IPS DF 4.7 (cell line): ENCODE results near the gene PRTFDC1.
"Not testable (repeated sequence)": the region's sequence is repeated elsewhere in the genome, so short reads cannot be mapped to it uniquely, and the experiment has no call there.

Experiments used
- DNase-seq: peaks from one replicate; pipeline ENCODE4 v3.0.0-alpha.2; 2013; ENCODE audit warnings: low spot score; ENCODE audit errors: extremely low read depth

PRTFDC1 gene, protein sequence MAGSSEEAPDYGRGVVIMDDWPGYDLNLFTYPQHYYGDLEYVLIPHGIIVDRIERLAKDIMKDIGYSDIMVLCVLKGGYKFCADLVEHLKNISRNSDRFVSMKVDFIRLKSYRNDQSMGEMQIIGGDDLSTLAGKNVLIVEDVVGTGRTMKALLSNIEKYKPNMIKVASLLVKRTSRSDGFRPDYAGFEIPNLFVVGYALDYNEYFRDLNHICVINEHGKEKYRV

DNA sequence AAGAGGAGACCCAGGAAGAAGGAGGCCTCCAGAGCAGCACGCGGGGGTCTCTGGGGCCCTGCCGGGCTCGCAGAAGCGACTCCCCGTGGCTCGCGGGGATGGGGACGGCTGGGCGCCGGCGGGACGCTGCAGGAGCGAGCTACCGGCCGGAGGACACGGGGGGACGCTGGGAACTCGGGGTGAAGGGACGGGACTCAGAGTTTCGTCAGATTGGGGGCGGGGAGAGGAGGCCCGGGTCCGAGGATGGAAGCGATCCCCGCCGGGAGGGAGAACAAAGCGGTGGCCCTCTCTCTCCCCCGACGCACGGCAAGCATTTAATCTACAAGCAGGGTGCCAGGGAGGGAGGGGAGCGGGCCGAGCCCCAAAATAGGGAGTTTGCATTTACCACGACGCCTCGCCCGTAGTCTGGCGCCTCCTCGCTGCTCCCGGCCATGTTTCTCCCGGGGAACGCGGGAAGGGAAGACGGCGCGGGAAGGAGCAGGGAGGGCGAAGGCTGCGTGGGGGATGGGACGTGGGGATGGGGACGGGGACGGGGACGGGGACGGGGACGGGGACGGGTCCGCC lies at the start of gene PRTFDC1:
TSS of gene PRTFDC1 (minus strand) at position 464 of the 564 bp plus-strand sequence. CDS start at position 433, 31 bp downstream.
- no peak for DNase-seq

DNA sequence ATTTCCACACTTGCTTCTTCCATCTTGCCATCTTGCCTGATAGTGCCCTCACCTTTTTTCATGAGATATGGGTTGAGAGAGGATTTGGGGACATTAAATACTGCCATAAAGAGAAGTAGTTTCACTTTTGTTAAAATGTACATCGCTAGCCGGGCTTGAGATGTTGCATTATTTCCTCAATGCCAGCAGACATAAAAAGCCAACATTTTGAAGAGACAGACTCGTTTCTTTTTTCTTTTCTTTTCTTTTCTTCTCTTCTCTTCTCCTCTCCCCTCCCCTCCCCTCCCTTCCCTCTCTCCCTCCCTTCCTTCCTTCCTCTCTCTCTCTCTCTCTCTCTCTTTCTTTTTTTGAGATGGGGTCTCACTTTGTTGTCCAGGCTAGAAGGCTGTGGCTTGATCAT lies 45.6 kb upstream of the PRTFDC1 start:
- no peak for DNase-seq

DNA sequence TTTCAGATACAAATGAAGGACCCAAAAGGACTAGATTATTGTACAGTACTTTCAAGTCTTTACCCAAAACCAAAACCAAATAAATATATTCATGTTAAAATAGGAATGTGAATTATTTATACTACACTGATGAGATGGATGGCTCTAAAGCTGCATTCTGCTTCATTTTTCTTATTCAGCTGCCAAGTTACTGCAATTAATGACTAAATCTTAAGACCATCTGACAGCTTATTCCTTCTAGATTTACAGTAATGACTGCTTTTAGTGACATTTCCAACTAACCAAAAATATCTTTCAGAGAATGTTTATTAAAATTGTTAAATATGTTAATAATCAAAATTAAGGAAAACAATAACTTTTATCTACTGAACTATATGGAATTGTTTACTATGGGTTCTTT lies 42.7 kb upstream of the PRTFDC1 start:
- no peak for DNase-seq

DNA sequence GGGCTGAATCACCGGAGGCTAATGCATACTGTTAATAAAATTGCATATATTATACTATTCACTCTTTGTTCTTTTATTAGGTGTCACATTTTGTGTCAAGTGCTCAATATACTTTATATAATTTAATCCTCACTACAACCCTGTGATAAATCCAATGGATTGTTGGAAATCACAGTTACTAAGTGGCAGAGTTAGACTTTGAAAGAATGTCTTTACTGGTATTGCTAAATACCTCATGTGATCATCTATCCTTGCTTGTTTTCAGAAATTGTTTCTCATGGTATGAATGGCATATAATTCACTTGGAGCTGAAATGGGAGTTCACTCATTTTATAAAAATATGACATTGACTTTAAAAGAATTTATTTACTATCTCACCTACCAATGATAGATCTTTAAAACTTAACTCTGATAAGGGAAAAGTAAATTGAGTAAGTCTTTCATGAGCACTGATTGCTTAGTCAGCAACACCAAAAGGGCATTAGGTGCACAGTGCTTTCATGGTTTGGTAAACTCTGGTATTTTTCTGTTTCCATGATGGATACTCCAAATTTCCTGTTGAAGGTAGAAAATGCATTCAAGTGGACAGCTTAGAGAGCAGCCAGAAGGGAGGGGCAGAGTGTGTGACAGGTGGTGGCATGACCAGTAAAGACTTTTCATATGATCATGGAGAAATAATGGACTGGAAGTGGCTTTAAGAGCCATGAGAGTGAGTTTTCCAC lies 41.0 kb upstream of the PRTFDC1 start:
- no peak for DNase-seq

DNA sequence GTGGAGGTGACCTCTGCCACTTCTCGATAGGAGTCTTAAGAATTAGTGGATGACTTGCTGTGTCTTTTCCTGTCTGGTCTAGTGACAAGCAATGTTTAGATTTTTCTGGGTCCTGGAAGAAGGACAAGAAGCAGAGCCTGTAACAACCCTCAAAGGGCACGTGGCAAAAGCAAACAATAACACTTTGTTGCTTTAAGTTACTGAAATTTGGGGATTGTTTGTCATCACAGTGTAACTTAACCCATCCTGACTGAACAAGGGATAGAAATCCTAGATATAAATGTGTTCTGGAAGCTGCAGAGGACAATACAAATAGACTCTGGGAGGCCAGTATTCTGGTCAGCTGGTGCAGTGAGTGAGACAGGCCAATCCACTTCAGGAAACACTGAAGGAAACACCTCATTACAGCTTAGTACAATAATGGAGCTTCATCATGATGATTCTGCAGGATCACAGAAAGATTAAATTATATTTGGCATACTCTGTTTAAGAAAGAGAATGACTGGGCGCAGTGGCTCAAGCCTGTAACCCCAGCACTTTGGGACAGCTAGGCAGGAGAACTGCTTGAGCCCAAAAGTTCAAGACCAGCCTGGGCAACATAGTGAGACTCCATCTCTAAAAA lies 40.2 kb upstream of the PRTFDC1 start:
- no peak for DNase-seq

DNA sequence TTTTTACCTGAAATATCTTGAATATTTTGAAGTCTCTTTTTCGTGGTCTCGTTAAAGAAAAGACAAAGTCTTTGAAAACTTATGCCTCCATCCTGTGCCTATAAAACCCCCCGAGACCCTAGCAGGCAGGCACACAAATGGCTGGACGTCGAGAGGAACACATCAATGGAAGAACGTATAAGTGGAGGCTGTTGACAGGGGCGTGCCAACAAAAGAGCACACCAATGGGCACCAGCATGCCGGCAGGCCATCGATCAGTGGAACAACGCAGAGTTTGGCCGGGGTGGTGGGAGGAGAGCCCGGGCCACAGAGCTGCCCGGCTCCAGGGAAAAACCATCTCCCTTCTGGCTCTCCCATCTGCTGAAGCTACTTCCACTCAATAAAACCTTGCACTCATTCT lies 38.9 kb upstream of the PRTFDC1 start:
- no peak for DNase-seq

DNA sequence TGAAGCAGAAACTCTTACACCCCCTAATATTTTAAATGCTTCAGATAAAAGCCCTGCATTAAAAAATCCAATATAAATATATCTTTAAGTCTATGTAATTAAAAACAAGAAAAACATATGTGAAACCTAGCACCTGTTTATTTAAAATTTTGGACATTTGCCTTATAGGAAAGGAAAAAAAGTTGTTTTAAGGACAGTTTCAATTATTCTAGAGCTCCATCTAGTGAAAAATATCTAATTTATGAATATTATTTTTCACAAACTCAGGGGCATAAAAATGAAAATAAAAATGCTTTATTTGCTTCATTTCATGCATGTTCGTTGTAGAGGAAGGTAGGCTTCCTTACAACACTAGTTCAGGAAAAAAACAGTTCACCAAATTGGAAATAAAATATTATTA lies 37.5 kb upstream of the PRTFDC1 start:
- DNase-seq: no peak

DNA sequence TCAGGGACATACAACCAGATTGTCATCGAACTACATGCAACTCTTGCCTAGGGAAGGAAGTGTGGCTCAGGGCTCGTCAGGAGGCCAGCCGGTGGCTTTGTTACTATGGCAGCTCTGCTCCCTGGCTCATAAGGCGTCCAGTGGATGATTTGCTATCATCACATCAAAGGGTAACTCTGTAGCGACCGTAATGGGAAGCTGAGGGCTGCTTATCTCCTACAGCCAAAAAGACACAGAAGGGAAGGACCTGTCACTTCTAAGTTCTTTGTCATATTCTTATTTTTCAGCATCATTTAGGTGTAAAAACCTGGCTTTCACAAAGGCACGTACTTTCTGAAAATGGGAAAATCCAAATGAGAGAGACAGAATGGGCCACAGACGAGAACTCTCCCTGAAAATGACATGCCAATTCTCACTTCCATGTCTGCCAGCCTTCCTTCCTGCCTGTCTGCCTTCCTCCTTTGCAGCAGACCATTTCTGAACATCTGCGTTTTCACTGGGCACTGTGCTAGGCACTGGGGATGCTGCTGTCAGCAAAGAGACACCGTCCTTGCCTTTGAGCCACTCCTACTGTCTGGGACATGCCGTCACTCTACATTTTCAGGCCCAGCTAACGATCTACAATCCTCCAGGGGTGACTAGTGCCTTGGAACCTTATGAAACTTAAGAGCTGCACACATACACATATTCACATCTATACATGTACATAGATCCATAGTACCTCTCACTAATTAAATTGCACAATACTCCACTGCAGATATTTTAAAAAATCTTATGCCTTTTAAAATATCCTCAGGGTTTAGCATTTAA lies 36.6 kb upstream of the PRTFDC1 start:
- DNase-seq: no peak

DNA sequence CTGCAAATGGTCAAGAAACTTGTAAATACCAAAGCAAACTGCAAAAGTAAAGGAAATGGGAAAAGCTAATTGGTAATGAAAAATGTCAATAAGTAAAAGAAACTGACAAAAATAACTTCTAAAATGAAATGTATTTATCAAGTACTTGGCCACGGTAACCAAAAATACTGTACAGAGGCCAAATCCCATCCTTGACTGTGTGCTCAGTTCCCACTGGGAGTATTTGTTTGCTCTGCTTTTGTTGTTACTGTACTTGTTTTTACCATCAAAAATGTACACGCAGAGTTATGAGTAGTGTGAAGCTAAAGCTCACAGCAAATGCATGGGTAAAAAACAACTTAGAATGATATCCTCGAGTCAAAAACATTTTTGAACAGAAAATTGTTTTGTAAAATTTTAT lies 32.5 kb upstream of the PRTFDC1 start:
- DNase-seq: no peak

DNA sequence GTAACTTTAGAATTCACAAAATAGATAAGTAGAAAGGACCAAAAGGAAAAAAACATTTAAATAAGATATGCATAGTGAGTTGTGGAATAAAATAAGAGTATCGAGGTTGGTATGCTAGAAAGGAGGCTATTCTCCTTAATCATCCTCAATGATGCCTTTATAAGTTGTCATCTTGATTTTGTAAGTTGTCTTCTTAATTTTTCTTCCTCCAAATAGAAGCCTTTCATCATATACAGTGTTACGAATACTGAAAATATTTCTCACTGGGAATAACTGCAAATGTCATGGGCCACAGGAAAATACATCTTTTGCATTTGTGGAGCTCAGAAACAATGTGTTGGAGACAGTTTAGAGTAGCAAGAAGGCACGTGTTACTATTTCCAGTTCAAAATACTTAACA lies 31.5 kb upstream of the PRTFDC1 start:
- DNase-seq: no peak

DNA sequence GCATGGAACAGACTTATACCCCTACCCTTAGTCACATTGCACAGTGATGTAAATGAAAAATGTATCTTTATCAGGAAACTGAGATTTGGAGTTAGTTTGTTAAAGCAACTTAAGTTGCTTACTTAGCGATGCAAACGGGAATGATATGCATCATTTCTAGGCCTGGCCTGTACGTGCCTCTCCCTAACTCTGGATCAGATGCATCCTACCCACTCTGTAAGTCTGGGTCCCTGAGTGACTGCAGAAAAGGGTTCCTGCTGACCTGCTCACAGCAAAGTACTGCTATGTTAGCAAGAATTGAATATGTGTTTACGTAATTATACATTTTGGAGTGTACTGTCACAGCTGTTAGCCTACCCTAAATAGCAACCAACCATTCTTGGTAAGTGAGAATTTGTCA lies 30.7 kb upstream of the PRTFDC1 start:
- no peak for DNase-seq

DNA sequence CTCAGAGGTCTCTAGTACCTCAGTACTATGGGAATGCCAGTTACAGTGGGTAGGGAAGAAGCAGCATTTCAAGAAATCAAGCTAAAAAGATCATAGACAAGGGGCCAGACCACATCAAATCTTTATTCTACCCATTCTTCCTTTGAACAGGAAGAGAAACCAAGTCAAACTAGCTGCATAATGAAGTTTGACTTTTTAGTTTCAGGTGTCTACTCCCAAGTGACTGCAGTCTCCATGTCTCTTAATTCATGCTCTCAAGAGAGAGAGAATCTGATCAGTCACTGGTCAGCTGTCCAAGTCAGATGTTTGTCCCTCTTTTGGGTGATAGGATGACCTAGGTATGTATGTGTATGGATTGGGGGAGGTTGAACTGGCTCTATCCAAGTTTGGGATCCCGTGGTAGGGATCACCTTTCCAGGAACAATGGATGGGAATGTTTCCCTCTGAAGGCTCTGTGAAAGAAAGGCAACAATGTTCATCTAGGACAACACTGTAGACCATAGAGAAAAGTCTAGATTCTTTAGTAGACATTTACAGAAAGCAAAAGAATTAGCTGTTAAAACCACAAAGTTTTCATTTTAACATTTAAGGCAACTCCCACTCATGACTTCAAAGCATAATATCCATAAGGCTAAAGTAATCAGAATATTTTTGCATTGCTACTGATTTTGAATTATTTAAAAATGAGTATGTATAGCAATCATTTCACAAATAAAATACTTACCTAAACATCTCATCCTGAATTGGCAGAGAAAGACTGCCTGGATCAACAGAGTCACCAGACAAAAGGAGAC lies 30.1 kb upstream of the PRTFDC1 start:
- no peak for DNase-seq

DNA sequence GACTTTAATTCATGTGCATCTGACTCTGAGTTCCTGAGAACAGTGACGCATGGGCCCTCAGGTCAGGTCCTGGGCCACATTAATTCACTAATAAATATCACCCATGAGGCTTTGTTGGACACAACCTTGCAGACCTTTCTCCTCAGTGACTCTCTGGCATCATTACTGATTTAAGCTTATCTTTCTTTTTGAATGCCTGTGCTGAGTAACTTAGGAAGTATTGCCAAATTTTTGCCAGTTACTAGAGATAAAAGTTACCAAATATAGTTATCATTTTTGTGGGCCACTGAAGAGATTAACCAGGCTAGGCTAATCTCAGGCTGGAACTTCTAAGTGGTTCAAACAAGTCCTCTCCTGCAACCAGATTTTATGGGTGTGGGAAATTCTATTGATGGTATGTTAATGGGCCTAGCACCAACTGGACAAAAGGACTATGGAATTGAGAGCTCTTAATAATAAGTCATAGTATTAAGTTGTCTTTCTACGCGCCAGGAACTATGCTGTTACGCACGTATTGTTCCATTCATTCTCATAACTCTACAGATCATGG lies 28.8 kb upstream of the PRTFDC1 start:
- DNase-seq: no peak

DNA sequence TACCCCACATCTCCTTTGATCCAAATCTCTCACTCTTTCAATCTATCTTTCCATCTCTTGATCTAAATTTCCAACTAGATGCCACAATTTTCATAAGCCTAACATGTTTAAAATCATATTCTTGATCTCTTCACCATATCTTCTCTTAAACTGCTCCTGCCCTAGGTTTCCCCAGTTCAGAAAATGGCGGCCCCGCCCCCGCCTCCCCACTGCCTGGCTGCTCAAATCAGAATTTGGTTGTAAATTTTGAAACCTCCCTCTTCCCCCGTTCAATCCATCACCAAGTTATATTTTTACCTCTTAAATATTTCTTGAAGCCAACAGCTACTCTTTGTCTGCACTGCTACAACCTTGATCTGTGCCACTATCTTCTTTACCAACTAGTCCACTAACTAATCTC lies 27.3 kb upstream of the PRTFDC1 start:
- DNase-seq: no peak

DNA sequence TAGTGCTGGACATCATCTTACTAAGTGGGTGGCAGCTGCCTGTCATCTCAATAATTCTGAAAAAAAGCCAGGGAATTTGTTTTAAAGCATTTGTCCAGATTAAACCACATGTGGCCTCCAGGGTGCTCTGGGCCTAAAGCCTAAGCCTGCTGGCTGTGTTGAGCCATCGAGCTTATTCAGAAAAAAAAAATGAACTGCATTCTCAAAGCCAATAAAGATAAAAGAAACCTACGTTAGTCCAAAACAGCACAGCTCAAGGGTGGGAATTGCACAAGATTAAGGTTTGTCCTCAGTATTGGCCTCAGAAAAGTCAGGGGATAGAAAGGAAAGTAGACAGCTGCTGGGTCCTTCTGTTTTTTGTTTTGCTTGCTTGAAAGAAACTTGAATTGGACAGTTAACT lies 22.6 kb upstream of the PRTFDC1 start:
- DNase-seq: no peak

DNA sequence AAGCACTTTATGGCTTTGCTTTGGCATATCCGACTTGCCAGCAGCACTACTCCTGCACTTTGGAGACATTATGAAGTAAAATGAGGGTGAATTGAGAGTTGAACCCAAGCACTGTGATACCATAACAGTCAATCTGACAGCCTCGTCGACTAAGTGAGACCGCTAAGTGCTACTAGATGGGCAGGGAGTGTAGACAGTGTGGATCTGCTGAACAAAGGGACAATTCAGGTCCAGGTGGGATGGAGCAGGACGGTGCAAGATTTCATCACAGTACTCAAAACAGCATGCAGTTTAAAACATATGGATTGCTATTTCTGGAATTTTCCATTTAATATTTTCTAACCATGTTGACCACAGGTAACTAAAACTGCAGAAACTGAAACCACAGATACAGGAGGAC lies 20.8 kb upstream of the PRTFDC1 start:
- no peak for DNase-seq

DNA sequence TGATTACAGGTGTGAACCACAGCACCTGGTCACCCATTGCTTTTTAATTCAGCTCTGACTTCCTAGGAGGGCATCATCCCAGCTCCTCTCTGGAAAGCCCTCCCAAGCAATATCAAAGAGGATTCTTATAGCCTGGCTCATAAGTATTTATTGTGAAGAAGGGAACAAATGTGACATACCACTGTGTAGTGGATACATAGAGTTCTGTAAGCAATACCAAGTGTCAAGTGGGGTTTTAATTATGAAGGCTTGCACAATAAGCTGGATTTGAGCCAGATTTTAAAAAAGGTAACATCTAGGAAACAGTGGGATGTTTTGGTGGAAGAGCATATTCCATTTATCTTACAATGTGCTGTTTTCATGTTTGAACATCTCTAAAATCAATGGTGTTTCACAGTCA lies 19.0 kb upstream of the PRTFDC1 start:
- DNase-seq: no peak

DNA sequence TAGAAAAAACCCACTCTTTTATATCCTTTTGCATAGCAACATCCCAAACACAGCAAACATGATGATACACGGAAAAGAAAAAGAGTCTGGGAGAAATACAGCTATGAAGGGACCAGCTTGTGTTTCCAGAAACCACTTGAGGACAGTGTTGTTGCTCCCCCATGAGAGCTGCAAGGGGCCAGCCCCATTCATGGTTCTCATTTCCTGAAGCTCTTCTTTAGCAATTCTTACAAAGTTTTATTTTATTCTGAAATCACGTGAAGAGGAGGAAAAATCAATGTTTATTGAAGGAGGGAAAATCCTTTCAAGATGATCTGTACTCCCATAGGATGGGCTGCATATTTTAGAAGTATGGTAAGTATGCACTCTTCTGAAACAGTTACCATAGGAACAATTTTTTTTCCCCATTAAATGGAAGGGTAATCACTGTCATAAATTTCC lies 17.5 kb upstream of the PRTFDC1 start:
- DNase-seq: no peak

DNA sequence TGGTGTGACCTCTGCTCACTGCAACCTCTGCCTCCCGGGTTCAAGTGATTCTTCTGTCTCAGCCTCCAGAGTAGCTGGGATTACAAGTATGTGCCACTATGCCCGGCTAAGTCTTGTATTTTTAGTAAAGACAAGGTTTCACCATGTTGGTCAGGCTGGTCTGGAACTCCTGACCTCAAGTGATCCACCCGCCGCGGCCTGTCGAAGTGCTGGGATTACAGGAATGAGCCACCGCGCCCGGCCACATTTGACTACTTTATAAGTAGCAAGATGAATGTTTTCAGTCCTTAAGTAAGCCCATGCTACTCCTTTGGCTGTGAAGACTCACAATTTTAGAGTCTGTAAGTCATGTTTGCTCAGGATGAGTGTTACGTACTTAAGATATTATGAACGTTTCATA lies 16.5 kb upstream of the PRTFDC1 start:
- DNase-seq: not testable (repeated sequence)

DNA sequence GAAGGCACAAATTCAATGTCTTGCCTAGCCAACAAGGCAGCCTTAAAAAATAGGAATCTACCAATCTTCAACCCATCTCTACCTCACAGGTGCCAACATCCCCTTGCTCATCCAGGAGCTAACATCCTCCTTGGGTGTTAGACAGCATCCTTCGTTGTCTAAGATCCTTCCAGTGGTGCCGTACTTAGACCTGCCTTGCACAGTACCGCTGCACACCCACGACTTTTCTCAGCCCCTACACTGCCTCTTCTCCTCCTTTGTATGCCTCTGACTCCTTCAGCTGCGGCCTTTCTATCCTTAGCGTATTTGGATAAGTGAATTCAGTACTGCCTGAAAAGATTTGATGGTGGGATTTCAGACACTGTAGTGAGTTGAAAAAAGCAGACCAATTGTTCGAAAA lies 15.9 kb upstream of the PRTFDC1 start:
- DNase-seq: no peak
